ENCODE measurements around the gene KRTAP10-10. TPM values are rescaled to one million over a fixed set of nuclear protein-coding genes. Genes with fewer than 3 reads are reported as not detected.

The KRTAP10-10 gene
- total and polyA plus RNA-seq, 2 of the 8 experiments (the other 6 are each of a cell fraction or from before 2014, with no cell fraction given): not detected

DNA sequence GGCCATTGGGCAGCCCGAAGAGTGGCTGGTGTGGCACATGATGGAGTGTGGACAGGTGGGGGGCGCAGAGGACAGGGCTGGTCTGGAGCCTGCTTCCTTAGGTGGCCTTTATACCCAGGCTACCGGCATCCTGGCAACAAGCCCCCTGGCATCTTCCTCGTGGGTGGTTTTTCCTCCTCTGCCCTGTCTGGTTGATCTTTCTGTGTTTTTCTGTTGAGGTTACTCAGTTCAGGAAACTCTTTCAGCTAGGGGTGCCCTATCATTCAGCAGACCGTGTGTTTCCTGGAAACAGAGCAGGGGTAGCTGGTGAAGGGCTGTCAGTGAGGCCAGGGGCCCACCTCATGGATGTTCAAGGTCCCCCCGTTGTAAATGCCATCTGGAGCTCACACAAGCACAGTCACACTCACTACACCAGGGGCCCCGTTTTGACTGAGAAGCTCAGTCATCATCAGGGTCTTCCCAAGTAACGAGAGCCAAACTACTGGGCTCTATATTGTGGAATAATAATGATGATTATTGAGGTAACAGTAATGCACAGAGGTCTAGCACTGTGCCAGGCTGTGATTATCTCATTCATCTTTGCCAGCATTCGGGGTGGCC, 17.5 kb downstream of the KRTAP10-10 start, which contains the start of gene KRTAP12-4 (continued):
- TF ChIP-seq, protein P1, sequence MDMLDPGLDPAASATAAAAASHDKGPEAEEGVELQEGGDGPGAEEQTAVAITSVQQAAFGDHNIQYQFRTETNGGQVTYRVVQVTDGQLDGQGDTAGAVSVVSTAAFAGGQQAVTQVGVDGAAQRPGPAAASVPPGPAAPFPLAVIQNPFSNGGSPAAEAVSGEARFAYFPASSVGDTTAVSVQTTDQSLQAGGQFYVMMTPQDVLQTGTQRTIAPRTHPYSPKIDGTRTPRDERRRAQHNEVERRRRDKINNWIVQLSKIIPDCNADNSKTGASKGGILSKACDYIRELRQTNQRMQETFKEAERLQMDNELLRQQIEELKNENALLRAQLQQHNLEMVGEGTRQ (IDR thresholded peaks at IDR 0.05; ENCODE audit: low read length): no peak
- TF ChIP-seq SAP30 (IDR thresholded peaks at IDR 0.05; ENCODE audit: insufficient read depth, insufficient replicate concordance, low read length): no peak

Measured in H1 (cell line).